IPS DF 19.7 (cell line): ENCODE data around the gene GALNT10.

Experiments
- DNase-seq: peaks from one replicate; pipeline ENCODE4 v3.0.0-alpha.2; 2013; ENCODE audit warnings: low read depth, low spot score

The GALNT10 gene

GRCh38 chr5:154236536-154237375 lies 46.2 kb downstream of the GALNT10 start:
- DNase-seq: no peak

DNA sequence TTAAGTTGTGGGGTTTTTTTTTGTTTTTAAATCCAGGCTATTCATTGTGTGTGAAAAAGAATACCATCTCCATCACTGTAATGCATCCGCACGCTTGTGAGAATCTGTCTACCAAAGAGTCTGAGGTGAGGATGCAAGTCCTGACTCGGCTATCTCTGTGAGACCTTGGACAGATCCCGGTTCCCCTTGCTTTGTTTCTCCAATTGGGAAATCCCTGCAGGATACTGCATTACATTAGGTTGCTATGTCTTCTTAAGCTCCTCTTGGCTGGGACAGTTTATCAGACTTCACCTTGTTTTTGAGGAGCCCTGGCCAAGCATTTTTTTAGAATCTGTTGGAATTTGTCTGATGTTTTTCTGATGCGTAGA lies 46.8 kb downstream of the GALNT10 start:
- no peak for DNase-seq

DNA sequence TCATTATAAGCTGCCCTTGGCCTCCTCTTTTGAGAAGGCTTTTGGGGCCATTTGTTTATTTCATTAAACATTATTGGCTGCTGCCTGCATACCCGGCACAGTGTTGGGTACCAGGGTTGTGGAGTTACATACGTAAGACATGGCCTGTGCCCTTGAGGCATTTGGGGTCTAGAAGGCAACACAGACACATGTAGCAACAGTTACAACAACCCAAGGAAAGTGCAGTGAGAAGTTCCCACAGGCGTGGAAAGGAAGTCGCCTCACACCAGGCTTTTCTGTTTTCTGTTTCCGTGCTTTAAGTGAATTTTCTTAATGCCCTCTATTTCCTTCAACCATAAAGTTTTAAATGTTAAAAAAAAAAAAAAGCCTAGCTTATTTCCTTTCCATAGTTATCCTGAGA lies 47.4 kb downstream of the GALNT10 start:
- no peak for DNase-seq

- DNase-seq: no peak
Measured at GRCh38 chr5:154238776-154239481, 48.4 kb downstream of the GALNT10 start.

GRCh38 chr5:154240595-154240994 lies 50.1 kb downstream of the GALNT10 start:
- DNase-seq: no peak

DNA sequence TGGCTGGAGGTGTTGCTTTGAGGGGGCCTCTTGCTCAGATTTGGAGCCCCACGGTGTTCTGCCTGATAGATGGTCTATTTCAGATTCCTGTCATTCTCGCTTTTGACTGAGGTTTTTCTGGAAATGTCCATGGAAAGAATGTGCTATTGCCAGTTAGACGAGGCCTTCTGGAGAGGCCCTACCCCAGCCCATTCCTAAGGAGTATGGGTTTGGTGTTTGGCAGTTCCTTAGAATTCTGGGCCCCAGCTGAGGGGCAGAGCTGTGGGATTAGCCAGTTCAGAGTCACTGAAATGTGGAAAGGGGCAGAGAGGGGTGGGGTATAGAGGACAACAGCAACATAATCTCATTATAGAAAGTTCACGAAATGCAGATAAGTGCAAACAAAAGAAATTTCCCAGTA lies 50.5 kb downstream of the GALNT10 start:
- DNase-seq: no peak

DNA sequence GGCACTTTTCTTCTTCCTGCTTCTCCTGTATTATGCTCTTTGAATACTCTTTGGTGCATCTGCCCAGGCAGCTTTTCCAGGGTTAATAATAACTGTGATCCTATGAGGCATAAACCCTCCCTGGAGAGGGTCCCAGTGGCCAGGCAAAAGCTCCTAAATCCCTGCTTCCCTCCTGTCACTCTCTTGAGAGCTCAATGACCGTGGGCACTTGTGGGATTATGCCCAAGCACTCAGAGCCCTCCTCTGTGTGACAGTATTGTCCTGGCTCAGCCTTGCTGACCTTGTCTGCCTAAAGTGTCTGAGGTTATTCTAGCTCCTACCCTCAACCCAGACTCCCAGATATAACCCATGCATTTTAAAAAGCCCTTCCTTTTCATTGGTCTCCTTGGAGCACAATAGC lies 51.9 kb downstream of the GALNT10 start:
- no peak for DNase-seq

- DNase-seq: no peak
Measured at GRCh38 chr5:154242964-154243376, 52.4 kb downstream of the GALNT10 start.

- no peak for DNase-seq
Measured at GRCh38 chr5:154243736-154244135, 53.2 kb downstream of the GALNT10 start.

- no peak for DNase-seq
Measured at GRCh38 chr5:154244476-154244875, 53.9 kb downstream of the GALNT10 start.

GRCh38 chr5:154248691-154249090 lies 58.2 kb downstream of the GALNT10 start:
- no peak for DNase-seq

DNA sequence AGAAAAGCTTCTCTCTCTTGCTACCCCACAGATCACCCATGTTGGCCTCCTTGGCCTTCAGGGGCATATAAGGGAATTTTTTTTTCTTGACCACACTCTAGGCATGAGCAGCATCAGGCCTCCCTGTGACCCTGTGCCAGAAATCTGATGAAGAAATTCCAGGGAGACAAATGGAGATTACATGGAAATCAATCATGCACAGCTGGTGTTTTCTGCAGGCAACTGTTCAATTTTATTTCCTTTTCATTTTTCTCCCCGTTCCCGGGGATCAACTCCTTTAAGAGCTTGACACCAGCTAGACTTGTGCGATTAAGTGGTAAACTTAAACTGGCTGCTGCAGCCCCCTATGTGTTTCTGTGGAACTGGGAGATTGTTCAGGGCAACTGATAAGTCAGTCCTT lies 59.3 kb downstream of the GALNT10 start:
- no peak for DNase-seq

DNA sequence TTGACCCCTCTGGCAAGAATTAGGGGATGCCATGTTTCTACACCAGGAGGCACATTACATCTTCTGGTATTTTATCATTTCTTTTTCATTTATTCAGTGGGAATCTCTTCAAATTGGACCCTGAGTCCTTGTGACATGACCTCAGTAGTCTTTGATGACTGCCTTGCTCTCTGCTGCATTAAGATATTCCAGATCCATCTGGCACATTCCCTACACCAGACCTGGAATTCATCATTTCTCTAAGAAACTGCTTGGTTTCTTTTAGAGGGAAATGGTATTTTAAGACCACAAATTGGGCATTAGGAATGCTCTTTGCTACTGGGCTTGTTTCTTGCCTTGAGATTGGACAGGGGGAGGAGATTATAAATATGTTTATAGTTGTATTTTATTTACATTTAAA lies 61.0 kb downstream of the GALNT10 start:
- DNase-seq: no peak

- DNase-seq: no peak
Measured at GRCh38 chr5:154253807-154254206, 63.3 kb downstream of the GALNT10 start.

- no peak for DNase-seq
Measured at GRCh38 chr5:154254896-154255295, 64.4 kb downstream of the GALNT10 start.

DNA sequence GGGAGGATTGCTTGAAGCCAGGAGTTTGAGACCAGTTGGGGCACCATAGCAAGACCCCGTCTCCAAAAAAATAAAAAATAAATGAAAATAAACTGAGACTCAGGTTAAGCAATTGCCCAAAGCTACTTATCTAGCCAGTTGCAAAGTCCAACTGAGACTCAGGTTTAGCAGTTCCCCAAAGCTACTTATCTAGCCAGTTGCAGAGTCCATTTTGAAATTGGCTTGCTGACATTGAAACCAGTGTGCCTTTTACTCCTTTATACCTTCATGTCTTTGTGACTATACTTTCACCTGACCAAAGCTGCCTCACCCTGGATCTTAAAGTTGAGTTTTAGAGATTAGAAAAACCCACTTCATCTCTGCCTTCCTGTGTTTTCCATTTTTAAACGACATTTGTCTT lies 66.5 kb downstream of the GALNT10 start:
- no peak for DNase-seq

- DNase-seq: no peak
Measured at GRCh38 chr5:154258531-154259217, 68.1 kb downstream of the GALNT10 start.

GRCh38 chr5:154260224-154260927 lies 69.8 kb downstream of the GALNT10 start:
- no peak for DNase-seq

- no peak for DNase-seq
Measured at GRCh38 chr5:154262342-154262741, 71.8 kb downstream of the GALNT10 start.

DNA sequence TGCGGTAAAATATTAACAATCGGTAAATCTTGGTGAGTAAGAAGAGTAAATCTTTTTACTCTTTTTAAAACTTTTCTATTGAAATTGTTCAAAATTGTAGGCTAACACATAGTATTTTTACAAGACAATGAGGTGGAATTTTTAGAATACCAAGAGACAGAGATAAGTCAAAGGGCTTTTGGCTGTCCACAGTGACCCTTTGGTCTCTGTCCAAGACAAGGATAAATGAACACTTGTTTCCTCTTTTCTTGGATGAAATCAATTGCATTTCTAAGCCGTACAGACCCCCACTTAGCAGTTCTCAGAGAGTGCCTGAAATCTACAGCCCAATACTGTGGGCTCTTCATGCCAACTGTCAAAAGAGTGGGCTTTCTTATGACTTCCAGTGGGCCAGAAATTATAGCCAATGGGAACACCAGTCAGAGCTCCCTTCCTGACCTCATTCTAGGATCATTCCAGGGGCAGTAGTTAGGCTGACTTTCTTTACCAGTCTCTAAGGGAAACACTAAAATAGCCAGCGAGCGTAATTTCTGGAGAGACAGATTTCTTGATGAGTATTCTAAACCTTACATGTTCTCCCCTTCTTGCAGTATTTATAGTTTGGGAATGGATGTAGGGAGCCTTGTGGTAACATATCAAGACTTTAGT lies 74.1 kb downstream of the GALNT10 start:
- DNase-seq: no peak

DNA sequence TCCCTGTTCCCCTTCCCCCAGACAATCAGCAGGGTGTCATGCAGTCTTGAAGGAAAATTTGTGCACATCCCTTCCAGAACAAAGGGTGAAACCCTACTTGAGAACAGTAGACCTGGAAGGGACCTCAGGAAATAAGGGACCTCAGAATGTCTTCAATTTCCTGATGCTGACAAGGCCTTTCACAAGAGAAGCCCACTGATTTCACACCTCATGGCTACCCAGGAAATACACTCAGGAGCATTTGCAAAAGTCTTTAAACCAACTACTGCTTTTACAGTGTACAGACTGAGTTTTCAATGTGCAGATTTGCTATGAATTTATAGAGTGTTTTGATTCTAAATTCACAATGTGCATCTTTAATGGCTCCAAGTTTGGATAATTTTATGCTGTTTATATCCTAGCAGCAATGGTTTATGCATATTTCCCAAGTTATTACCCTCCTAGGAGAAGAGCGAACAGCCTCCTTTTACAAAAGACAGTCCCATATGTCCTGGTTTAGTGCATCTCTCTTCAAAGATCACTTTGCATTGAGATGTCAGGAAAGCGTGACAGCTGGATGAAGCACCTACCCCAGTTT lies 74.8 kb downstream of the GALNT10 start:
- DNase-seq: no peak
